Activated T-cell treated with anti-CD3 and anti-CD28 coated beads for 24 hours (primary cell): Measurements from ENCODE around the gene FAM174A.

Source experiments
- DNase-seq: peaks from one replicate; pipeline ENCODE4 v3.0.0-alpha.2; 2020; ENCODE audit warnings: low read depth

The FAM174A gene

DNA sequence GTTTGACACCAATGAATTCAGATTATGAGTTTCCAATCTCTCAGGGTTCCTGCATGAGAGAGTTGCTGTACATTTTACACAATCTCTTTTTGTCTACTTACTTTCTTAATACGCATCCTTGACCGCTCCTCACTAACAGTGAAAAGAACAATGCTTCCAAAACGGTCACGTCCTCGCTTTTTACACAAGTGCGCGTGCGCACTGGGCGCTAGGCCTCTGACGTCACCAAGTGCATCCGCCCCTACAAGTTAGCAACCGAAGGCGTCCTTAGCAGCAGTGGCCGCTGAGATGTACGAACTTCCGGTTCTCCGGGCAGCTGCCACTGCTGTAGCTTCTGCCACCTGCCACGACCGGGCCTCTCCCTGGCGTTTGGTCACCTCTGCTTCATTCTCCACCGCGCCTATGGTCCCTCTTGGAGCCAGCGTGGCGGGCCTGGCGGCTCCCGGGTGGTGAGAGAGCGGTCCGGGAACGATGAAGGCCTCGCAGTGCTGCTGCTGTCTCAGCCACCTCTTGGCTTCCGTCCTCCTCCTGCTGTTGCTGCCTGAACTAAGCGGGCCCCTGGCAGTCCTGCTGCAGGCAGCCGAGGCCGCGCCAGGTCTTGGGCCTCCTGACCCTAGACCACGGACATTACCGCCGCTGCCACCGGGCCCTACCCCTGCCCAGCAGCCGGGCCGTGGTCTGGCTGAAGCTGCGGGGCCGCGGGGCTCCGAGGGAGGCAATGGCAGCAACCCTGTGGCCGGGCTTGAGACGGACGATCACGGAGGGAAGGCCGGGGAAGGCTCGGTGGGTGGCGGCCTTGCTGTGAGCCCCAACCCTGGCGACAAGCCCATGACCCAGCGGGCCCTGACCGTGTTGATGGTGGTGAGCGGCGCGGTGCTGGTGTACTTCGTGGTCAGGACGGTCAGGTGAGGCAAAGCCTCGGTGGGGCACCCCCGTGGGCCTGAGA is at the start of gene FAM174A:
TSS of gene FAM174A (plus strand) at position 315 of the 946 bp plus-strand sequence. CDS start at position 472, 157 bp downstream.
- peak; percentile 92 for DNase-seq

DNA sequence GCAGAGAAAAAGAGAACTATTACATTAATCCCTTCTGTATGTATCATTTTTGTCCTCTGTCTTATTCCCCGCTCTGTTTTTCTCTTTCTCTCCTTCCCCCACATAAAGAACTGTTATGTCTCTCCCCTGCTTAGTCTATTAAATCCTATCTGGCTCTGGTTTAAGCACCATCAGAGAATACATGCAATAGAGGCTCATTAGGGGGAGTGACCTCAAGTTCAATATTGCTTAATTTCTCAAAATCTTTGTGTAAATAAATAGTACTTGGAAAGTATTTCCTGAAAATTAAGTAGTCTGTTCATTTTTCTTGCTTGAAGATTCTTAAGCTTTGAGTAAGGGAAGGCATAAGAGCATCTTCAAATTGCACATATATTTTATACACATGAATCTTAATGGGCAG is 41.2 kb upstream of the FAM174A start:
- DNase-seq = no peak

GRCh38 chr5:100496296-100496695 is 38.9 kb upstream of the FAM174A start:
- no peak for DNase-seq

DNA sequence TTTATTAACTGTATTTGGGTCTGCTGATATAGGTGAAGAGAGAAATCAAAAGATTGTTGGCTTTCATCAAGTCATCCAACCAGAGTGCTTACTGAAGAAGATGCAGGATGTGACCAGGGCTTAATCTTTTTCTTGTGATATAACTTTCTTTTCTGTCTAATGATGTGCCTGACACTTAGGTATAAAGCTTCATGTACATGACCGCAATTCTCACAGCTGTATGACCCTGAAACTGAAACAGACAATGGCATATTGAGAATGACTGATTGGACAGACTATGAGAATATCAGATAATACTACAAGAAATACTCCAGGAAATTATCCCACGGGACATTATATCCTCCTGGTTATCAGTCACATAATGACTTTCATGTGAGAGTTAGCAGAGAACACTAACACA is 32.5 kb upstream of the FAM174A start:
- DNase-seq = no peak

DNA sequence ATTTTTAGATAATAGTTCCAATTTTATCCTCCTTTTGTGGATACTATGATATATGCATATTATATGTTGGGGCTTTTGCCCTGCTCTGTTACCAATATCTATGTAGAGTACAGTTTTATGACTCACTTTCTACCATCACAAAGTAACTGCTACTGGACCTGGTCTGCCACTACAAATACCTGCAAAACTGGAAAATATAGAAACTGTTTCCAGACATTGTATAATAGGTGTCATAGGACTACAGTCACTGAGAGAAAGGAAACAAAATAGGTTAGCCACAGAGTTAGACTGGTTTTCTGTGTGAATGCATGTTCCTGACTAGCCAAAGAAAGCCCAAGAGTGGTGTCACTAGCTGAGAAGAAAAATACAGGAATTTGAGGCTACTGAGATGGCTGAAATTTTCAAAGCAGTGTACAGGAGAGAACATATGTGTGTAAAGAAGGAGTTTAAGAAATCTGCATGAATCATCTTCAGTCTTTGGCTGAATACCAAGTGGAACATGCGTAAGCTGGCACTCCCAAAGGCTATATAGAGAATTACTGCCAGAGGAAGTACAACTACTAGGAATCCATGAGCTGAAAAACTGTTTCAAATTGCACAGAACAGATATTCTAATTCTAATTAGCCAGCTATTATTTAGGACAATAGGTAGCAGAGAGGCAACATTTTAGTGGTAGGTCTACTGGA is 29.0 kb upstream of the FAM174A start:
- DNase-seq = no peak

- no peak for DNase-seq
Observed at GRCh38 chr5:100516285-100516684, 18.9 kb upstream of the FAM174A start.

GRCh38 chr5:100517301-100517974 is 17.7 kb upstream of the FAM174A start:
- no peak for DNase-seq

- no peak for DNase-seq
Observed at GRCh38 chr5:100518377-100518776, 16.8 kb upstream of the FAM174A start.

DNA sequence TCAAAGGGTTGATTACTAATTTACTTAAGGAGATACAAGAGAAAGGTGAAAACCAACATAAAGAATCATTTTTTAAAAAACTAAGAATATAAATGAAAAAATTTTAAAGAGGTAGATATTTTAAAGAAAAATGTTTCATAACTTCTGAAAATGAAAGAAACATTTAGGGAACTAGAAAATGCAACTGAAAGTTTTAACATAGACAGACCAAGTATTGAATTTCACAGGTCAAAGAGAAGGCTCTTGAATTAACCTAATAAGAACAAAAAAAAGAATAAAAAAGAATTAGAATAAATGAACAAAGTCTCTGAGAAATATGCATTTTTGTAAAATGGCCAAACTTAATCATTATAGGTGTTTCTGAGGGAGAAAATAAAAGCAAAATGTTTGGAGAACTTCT is 16.1 kb upstream of the FAM174A start:
- no peak for DNase-seq

- no peak for DNase-seq
Observed at GRCh38 chr5:100520348-100520747, 14.8 kb upstream of the FAM174A start.

GRCh38 chr5:100537946-100538345 is 2.8 kb downstream of the FAM174A start:
- DNase-seq = no peak

DNA sequence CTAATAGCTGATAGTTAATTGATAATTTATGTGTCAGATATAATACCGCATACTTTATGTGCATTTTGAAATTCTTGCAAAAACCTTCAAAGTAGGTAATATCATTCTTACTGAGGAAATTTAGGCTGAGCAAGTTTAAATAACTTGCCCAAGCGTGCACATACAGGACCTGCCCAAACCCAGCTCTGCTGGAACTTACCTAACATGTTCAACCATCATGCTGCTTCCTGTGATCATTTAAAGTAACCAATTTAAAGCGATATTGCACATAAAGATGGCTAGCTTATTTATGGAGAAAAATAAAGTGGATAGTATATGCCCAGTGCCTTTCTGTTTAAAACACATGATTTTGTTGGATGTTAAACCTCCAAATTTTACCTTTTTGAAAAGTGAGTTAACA is 4.3 kb downstream of the FAM174A start:
- no peak for DNase-seq

- no peak for DNase-seq
Observed at GRCh38 chr5:100542086-100542485, 6.9 kb downstream of the FAM174A start.

DNA sequence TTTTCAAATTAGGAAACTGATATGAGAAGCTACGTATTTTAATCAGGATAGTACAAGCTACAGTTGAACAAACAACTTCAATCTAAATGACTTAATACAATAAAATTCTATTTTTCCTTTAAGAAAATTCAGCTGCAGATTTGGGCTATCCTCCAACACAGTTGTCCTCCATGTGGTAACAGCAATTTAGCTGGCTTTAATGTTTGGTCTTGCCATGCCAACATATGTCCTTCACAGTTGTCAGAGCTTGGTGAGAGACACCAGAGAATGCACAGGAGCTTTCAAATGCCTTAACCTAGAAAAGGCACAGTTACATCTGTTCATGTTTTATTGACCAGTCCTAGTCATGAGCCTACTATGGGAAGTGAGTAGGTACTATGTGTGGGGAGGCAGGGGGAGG is 10.8 kb downstream of the FAM174A start:
- no peak for DNase-seq

DNA sequence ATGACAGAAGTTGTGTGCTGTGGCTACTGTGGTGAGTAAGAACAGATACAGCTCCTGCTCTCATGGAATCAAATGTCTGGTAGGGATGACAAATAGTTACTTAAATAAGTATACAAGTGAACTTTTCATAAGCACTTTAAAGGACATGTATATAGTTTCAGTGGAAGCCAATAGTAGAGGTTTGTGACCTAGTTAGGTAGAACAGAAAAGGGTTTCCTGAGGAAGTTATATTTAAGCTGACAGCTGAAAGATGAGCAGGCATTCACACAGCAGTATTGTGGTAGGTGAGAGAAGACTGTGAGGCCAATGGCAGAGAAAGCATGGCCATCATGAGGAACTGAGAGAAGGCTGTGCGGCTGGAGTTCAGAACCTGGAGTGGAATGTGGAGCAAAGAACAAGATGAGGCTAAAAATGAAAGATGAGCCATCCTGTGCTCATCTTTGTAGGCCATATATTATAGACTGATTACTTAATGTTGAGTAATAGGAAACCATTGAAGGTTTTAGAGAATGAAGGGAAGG is 15.4 kb downstream of the FAM174A start:
- DNase-seq = no peak

DNA sequence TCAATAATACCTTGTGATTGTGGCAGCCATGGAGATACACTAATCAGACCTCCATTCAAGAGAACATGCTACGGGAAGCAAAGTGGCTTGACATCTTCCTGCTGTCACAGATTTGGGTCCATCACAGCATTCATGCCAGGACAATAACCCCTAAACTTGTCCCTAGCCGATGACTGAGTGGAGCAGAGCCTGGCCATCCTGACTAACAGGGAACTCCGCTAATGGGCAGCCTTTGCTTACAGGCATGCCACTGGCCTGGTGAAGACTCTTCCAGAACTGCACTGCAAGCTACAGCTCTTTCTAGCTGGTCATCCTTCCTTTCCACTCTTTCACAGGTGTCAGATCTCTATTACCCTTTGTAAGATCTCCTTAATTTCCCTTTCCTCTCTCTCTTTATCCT is 16.0 kb downstream of the FAM174A start:
- DNase-seq = no peak

- no peak for DNase-seq
Observed at GRCh38 chr5:100553209-100553608, 18.0 kb downstream of the FAM174A start.

GRCh38 chr5:100560860-100561259 is 25.7 kb downstream of the FAM174A start:
- no peak for DNase-seq

GRCh38 chr5:100562821-100563220 is 27.6 kb downstream of the FAM174A start:
- DNase-seq = no peak

- no peak for DNase-seq
Observed at GRCh38 chr5:100566382-100567141, 31.4 kb downstream of the FAM174A start.

DNA sequence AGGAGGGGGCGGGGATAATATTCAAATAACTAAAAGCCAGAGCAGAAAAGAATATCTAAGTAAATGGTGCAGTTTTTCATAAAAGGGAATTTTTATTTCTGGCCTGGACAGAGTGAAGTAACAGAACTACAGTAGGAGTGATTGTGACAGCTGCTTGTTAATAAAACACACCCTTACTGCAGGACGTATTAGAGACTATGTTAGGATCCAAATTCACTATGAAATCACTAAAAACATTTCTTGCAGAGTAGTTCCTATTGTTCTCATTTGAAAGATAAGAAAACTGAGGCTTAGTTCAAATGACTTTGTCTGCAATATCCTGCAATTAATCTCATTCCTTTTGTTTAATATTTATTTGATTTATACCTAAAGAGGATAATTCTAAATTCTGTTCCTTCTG is 39.5 kb downstream of the FAM174A start:
- no peak for DNase-seq

DNA sequence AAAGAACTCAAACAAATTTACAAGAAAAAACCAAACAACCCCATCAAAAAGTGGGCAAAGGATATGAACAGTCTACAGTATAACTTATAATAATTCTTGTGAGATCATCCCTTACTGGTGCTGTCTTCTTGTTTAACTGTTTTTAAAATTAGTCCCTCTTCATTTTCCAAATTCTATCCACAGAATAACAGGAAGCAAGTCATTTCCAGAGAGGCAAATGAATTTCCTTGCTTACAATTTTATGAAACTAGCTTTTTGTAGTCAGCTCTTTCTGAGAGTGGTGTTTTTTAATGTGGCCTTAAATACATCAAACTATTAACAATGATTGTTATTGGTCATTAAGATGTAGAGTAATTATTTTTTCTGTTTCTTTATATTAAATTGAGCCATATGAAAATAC is 40.6 kb downstream of the FAM174A start:
- no peak for DNase-seq
